ENCODE data around the gene FAM110C.
"Not testable (repeated sequence)": the region's sequence is repeated elsewhere in the genome, so short reads cannot be mapped to it uniquely, and the experiment has no call there.

FAM110C gene

DNA sequence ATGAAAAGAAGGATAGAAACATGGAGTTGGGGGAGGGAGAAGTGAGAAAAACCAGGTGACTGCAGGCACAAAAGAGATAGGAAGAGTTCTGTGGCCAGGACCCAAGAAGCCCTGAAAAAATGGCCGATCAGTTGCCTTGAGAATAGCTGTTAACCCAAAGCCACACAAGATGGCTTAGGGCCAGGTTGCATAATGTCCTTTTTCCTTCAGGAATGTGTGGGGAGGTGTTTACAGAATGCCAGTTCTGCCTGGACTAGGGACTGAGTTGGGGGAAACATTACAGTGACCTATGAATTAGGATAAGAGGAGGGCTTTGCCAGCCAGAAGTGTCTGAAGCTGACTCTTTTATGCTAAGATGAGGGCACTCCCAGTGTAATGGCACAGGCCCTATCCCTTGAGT is 17.1 kb downstream of the FAM110C start:
- no peaks in the 10 kb centered on the region for H3K27me3 Mint-ChIP-seq
- no peak for DNase-seq
- H3K4me3 Mint-ChIP-seq, result no peak overlapping the region
- H3K4me1 Mint-ChIP-seq, result peaks cover 66% of the 10 kb centered on the region
- H3K36me3 Mint-ChIP-seq, result peaks cover 9% of the 10 kb centered on the region
- CTCF ChIA-PET, result interaction anchor here (0.7 to 1.3 kb wide), 2 partner anchors 12 to 17 kb away, joined by 3 read pairs; no protein-coding TSS in a partner anchor
- no peak overlapping the region for H3K27ac Mint-ChIP-seq
- H3K9me3 Mint-ChIP-seq, result peaks cover 12% of the 10 kb centered on the region

- peak overlapping the region; percentile 68 for H3K27ac Mint-ChIP-seq
- H3K4me1 Mint-ChIP-seq, result peaks cover 66% of the 10 kb centered on the region
- H3K36me3 Mint-ChIP-seq, result peaks cover 9% of the 10 kb centered on the region
- no peak for DNase-seq
- peaks cover 12% of the 10 kb centered on the region for H3K9me3 Mint-ChIP-seq
- CTCF ChIA-PET, result interaction anchor here (0.7 to 1.7 kb wide), 5 partner anchors 11 to 114 kb away, joined by 3 to 4 read pairs (median 3); no protein-coding TSS in a partner anchor
- no peaks in the 10 kb centered on the region for H3K27me3 Mint-ChIP-seq
- no peak overlapping the region for H3K4me3 Mint-ChIP-seq
These were observed 17.8 kb downstream of the FAM110C start for GRCh38 chr2:28406-28975.

- Mint-ChIP-seq H3K27ac (no peak overlapping the region), H3K4me1 (peaks cover 56% of the 10 kb centered on the region), H3K4me3 (no peak overlapping the region), H3K9me3 (peaks cover 15% of the 10 kb centered on the region), H3K36me3 (peaks cover 6% of the 10 kb centered on the region), H3K27me3 (no peaks in the 10 kb centered on the region)
- CTCF ChIA-PET, result no interaction called here
- no peak for DNase-seq
These were observed 19.4 kb downstream of the FAM110C start for GRCh38 chr2:26891-27290.

- Mint-ChIP-seq H3K27ac (no peak overlapping the region), H3K4me3 (no peak overlapping the region), H3K27me3 (no peaks in the 10 kb centered on the region), H3K4me1 (peaks cover 55% of the 10 kb centered on the region), H3K36me3 (peaks cover 6% of the 10 kb centered on the region), H3K9me3 (peaks cover 15% of the 10 kb centered on the region)
- CTCF ChIA-PET, result no interaction called here
- DNase-seq, result no peak
These were observed 20.8 kb downstream of the FAM110C start for GRCh38 chr2:25543-25942.

- Mint-ChIP-seq H3K9me3 (peaks cover 15% of the 10 kb centered on the region), H3K27ac (peak overlapping the region; percentile 81), H3K4me1 (peaks cover 51% of the 10 kb centered on the region)
- CTCF ChIA-PET, result interaction anchor here (1.3 kb wide), 1 partner anchor 118 kb away, joined by 3 read pairs; no protein-coding TSS in a partner anchor
- not testable (repeated sequence) for H3K4me3 Mint-ChIP-seq, H3K36me3 Mint-ChIP-seq, H3K27me3 Mint-ChIP-seq, DNase-seq
These were observed 21.7 kb downstream of the FAM110C start for GRCh38 chr2:24591-24990.

DNA sequence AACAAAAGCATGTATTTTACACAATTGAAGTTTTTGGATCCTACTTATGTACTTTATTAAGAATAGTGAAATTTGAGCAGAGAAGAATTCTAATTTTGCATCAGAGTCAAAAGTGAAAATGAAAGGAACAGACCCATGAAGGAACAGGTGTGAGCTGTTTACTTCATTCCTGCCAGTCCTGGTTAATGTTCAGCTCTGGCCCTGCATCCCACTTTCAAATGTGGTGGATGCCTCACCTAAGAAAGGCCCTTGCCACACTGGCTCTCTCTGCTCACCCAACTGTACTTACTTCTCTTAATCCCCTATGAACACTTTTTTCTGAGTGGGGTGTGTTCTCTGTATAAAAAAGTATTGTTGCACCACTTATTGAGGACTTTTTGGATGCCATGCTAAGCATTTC is 22.2 kb downstream of the FAM110C start:
- H3K36me3 Mint-ChIP-seq, result peaks cover 6% of the 10 kb centered on the region
- peaks cover 48% of the 10 kb centered on the region for H3K4me1 Mint-ChIP-seq
- peaks cover 8% of the 10 kb centered on the region for H3K27me3 Mint-ChIP-seq
- CTCF ChIA-PET, result interaction anchor here (1.0 to 1.3 kb wide), 2 partner anchors 9 to 118 kb away, joined by 3 to 5 read pairs; no protein-coding TSS in a partner anchor
- peak overlapping the region; percentile 81 for H3K27ac Mint-ChIP-seq
- no peak overlapping the region for H3K4me3 Mint-ChIP-seq
- DNase-seq, result peak; percentile 48
- H3K9me3 Mint-ChIP-seq, result peaks cover 13% of the 10 kb centered on the region

GRCh38 chr2:23283-23682 is 23.0 kb downstream of the FAM110C start:
- CTCF ChIA-PET, result interaction anchor here (0.9 to 2.0 kb wide), 5 partner anchors 8 to 119 kb away, joined by 3 to 7 read pairs (median 3); no protein-coding TSS in a partner anchor
- H3K4me3 Mint-ChIP-seq, result no peak overlapping the region
- H3K27me3 Mint-ChIP-seq, result peaks cover 11% of the 10 kb centered on the region
- peaks cover 3% of the 10 kb centered on the region for H3K36me3 Mint-ChIP-seq
- no peak for DNase-seq
- no peak overlapping the region for H3K27ac Mint-ChIP-seq
- peaks cover 9% of the 10 kb centered on the region for H3K9me3 Mint-ChIP-seq
- H3K4me1 Mint-ChIP-seq, result peaks cover 39% of the 10 kb centered on the region

- Mint-ChIP-seq H3K4me1 (peaks cover 29% of the 10 kb centered on the region), H3K27me3 (peaks cover 18% of the 10 kb centered on the region)
- not testable (repeated sequence) for H3K27ac Mint-ChIP-seq, H3K36me3 Mint-ChIP-seq, DNase-seq, H3K4me3 Mint-ChIP-seq, H3K9me3 Mint-ChIP-seq
- CTCF ChIA-PET, result interaction anchor here (1.1 to 2.0 kb wide), 3 partner anchors 11 to 120 kb away, joined by 3 to 7 read pairs (median 3); no protein-coding TSS in a partner anchor
These were observed 24.1 kb downstream of the FAM110C start for GRCh38 chr2:22244-22643.

- H3K36me3 Mint-ChIP-seq, H3K4me3 Mint-ChIP-seq, H3K27ac Mint-ChIP-seq, DNase-seq, H3K9me3 Mint-ChIP-seq: not testable (repeated sequence)
- peaks cover 29% of the 10 kb centered on the region for H3K27me3 Mint-ChIP-seq
- CTCF ChIA-PET, result interaction anchor here (1.0 to 1.6 kb wide), 5 partner anchors 8 to 270 kb away, joined by 3 to 15 read pairs (median 5); no protein-coding TSS in a partner anchor
- peaks cover 23% of the 10 kb centered on the region for H3K4me1 Mint-ChIP-seq
These were observed 26.0 kb downstream of the FAM110C start for GRCh38 chr2:20259-20658.

GRCh38 chr2:19505-19904 is 26.8 kb downstream of the FAM110C start:
- Mint-ChIP-seq H3K4me1 (peaks cover 16% of the 10 kb centered on the region), H3K27me3 (peaks cover 29% of the 10 kb centered on the region), H3K9me3 (peaks cover 6% of the 10 kb centered on the region), H3K36me3 (no peaks in the 10 kb centered on the region), H3K27ac (no peak overlapping the region), H3K4me3 (no peak overlapping the region)
- DNase-seq, result no peak
- CTCF ChIA-PET, result interaction anchor here (0.6 to 1.6 kb wide), 16 partner anchors 8 to 884 kb away, joined by 3 to 15 read pairs (median 4); no protein-coding TSS in a partner anchor

- CTCF ChIA-PET, result interaction anchor here (0.6 to 2.7 kb wide), 18 partner anchors 10 to 884 kb away, joined by 3 to 15 read pairs (median 4); no protein-coding TSS in a partner anchor
- no peak for DNase-seq
- no peak overlapping the region for H3K27ac Mint-ChIP-seq
These were observed 27.7 kb downstream of the FAM110C start for GRCh38 chr2:18402-19271.

GRCh38 chr2:15916-16315 is 30.4 kb downstream of the FAM110C start:
- not testable (repeated sequence) for DNase-seq, H3K4me1 Mint-ChIP-seq, H3K36me3 Mint-ChIP-seq, H3K27ac Mint-ChIP-seq, H3K4me3 Mint-ChIP-seq, H3K9me3 Mint-ChIP-seq
- CTCF ChIA-PET, result interaction anchor here (0.7 to 2.7 kb wide), 2 partner anchors 12 to 126 kb away, joined by 3 to 14 read pairs; no protein-coding TSS in a partner anchor
- peaks cover 35% of the 10 kb centered on the region for H3K27me3 Mint-ChIP-seq

More at GRCh38 chr2:18402-19271, 27.7 kb downstream of the FAM110C start:
- H3K36me3 Mint-ChIP-seq, result no peaks in the 10 kb centered on the region
- peaks cover 34% of the 10 kb centered on the region for H3K27me3 Mint-ChIP-seq
- no peak overlapping the region for H3K4me3 Mint-ChIP-seq
- peaks cover 7% of the 10 kb centered on the region for H3K4me1 Mint-ChIP-seq
- H3K9me3 Mint-ChIP-seq, result peaks cover 6% of the 10 kb centered on the region

DNA sequence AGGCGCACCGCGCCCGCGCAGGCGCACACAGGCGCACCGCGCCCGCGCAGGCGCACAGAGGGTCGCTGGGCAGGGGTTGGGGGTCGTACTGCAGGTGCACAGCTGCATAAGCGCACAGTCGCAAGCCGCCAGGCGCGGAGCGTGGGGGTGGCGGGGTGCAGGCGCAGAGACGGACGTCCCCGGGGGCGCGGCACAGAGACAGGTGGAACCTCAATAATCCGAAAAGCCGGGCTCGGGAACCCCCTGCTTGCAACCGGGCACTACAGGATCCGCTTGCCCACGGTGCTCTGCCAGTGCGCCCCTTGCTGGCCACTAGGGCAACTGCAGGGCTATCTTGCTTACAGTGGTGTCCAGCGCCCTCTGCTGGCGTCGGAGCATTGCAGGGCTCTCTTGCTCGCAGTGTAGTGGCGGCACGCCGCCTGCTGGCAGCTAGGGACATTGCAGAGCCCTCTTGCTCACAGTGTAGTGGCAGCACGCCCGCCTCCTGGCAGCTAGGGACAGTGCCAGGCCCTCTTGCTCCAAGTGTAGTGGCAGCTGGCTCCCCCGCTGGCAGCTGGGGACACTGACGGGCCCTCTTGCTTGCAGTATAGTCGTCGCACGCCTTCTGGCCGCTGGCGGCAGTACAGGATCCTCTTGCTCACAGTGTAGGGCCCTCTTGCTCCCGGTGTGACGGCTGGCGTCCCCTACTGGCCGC is 34.9 kb downstream of the FAM110C start:
- Mint-ChIP-seq H3K4me1 (no peaks in the 10 kb centered on the region), H3K27ac (no peak overlapping the region), H3K36me3 (no peaks in the 10 kb centered on the region), H3K9me3 (no peaks in the 10 kb centered on the region), H3K27me3 (peaks cover 12% of the 10 kb centered on the region), H3K4me3 (no peak overlapping the region)
- DNase-seq, result peak; percentile 70
- CTCF ChIA-PET, result interaction anchor here (0.6 to 1.9 kb wide), 5 partner anchors 9 to 624 kb away, joined by 3 to 7 read pairs (median 3); no protein-coding TSS in a partner anchor

Measured in activated naive CD4-positive, alpha-beta T cell treated with anti-CD3 and anti-CD28 coated beads, Interleukin-2, amount 10 ng/mL, durations not matched to agents 7 days and 5 days (primary cell).